Fibroblast of lung (primary cell): ENCODE results near the gene HTR1D.

Experiments used
- CTCF ChIP-seq, 2 donors: IDR thresholded peaks in 1 of 2; conservative IDR thresholded peaks in 1 of 2; 1 replicate in 1 of 2; 2 replicates in 1 of 2; pipeline ENCODE4 v1.5.1; 2011 to 2012; ENCODE audit warnings: low read length in 2 of 2, control low read depth in 1 of 2, inconsistent platforms in 1 of 2, low read depth in 1 of 2, mild to moderate bottlenecking in 1 of 2
- EZH2 ChIP-seq: IDR thresholded peaks from 2 replicates; pipeline ENCODE4 v1.5.1; 2012; ENCODE audit warnings: low read length, control low read depth, mild to moderate bottlenecking; ENCODE audit errors: missing control alignments

GRCh38 chr1:23150125-23150524 is 67.2 kb downstream of the HTR1D start:
- TF ChIP-seq CTCF (conservative IDR thresholded peaks at IDR 0.05 in 1 of 2, IDR thresholded peaks at IDR 0.05 in 1 of 2; ENCODE audit: low read depth in 1 of 2, low read length in 2 of 2) (no peak), EZH2 (no peak)
